Measurements from ENCODE around the gene RABGGTA.

GRCh38 chr14:24238527-24239037, 32.8 kb downstream of the RABGGTA start:
- TF ChIP-seq CTCF (IDR thresholded peaks at IDR 0.05) (no peak), ZC3H11A (IDR thresholded peaks at IDR 0.05) (no peak), JUNB (IDR thresholded peaks at IDR 0.05) (no peak), FOSL2 (IDR thresholded peaks at IDR 0.05) (no peak), FOSL2 (CRISPR knock-in tag; IDR thresholded peaks at IDR 0.05) (no peak)
